Uterus (tissue), 2 donors: ENCODE results near the gene GREB1.

Source experiments
- POLR2A ChIP-seq, 2 donors: fragments of 450-650 bp; IDR thresholded peaks; one replicate each; pipeline ENCODE4 v1.6.1; 2016; ENCODE audit warnings: antibody characterized with exemption in 2 of 2, mild to moderate bottlenecking in 1 of 2, moderate library complexity in 1 of 2
- TF ChIP-seq, protein P1 (sequence below), 4 experiments: fragments of 200-600 bp in 2 of 4; fragments of 450-650 bp in 2 of 4; sonication (generic) in 2 of 4; IDR thresholded peaks; one replicate each; pipeline ENCODE4 v1.5.1; 2016 to 2019; ENCODE audit warnings: antibody characterized with exemption in 4 of 4, mild to moderate bottlenecking in 2 of 4, moderate library complexity in 1 of 4

DNA sequence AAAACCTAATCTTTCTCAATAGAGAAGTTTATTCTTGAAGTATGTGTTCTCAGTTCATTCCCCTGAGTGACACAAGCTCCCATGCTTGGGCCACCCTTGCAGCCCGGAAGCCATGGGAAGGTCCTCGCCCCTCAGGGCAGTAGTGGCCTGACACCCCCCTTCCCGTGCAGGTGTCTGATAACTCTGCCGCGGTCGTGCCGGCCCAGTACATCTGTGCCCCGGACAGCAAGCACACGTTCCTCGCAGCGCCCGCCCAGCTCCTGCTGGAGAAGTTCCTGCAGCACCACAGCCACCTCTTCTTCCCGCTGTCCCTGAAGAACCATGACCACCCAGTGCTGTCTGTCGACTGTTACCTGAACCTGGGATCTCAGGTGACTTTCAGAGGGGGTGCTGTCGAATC is 103.7 kb downstream of the GREB1 start:
- TF ChIP-seq POLR2A (IDR thresholded peaks at IDR 0.05) = no peak
- TF ChIP-seq, protein P1, sequence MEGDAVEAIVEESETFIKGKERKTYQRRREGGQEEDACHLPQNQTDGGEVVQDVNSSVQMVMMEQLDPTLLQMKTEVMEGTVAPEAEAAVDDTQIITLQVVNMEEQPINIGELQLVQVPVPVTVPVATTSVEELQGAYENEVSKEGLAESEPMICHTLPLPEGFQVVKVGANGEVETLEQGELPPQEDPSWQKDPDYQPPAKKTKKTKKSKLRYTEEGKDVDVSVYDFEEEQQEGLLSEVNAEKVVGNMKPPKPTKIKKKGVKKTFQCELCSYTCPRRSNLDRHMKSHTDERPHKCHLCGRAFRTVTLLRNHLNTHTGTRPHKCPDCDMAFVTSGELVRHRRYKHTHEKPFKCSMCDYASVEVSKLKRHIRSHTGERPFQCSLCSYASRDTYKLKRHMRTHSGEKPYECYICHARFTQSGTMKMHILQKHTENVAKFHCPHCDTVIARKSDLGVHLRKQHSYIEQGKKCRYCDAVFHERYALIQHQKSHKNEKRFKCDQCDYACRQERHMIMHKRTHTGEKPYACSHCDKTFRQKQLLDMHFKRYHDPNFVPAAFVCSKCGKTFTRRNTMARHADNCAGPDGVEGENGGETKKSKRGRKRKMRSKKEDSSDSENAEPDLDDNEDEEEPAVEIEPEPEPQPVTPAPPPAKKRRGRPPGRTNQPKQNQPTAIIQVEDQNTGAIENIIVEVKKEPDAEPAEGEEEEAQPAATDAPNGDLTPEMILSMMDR (IDR thresholded peaks at IDR 0.05) = no peak
